G401 (cell line): ENCODE results near the gene ATP6V1D. TPM values are rescaled to one million over a fixed set of nuclear protein-coding genes. Genes with fewer than 3 reads are reported as not detected.

Source experiments
- DNase-seq: peaks from one replicate; pipeline ENCODE4 v3.0.0-alpha.2; 2015; ENCODE audit warnings: low spot score
- in situ Hi-C: cut with HindIII; loops from 2 replicates; pipeline ENCODE4 v1.10.0; 2016; ENCODE audit warnings: low sequenced_read_pairs, mixed read lengths
- total RNA-seq: library from RNA; depleted of rRNA; stranded (reverse); fragments of >200 nt; shearing (Covaris generic); gene quantifications from 2 replicates; pipeline ENCODE4 v1.2.3, GENCODE V29; 2014; rRNA removed

The ATP6V1D gene
- total RNA-seq, 1 experiment from 2014 or later, result 168 TPM

DNA sequence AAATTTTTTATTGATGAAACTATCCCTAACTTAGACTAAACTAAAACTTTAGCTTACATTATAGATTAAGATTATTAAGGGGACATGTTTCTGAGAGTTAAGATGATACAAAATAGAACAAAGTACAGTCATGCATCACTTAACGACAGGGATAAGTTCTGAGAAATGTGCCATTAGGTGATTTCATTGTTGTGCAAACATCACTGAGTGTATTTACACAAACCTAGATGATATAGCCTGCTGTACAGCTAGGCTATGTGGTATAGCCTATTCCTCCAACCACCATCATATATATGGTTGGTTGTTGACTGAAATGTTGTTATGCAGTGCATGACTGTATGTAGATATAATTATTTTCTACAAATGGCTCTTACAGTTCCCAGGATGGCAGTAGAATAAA lies 46.5 kb downstream of the ATP6V1D start:
- in situ Hi-C loops, result no loop called here

DNA sequence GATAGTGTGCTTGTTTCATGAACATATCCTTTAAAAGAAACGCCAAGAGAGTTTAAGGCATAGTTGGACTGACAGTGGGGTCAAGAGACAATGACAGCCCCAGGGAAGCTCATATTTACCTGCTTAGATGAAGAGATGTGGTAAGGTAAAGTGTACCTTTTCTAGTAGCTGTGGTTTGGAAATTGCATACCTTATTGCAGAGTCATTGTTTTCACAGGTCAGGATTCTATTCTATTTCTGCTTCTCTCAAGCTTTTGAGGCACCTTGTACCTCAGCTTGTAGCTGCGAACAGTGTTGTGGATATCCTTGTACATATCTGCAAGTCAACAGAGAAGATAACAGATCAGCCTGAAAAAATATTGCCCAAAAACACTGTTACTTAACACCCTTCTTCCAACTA lies 47.7 kb downstream of the ATP6V1D start:
- in situ Hi-C loops, result no loop called here

More for the DNA sequence above, 46.5 kb downstream of the ATP6V1D start:
- DNase-seq, result no peak

More for the DNA sequence above, 47.7 kb downstream of the ATP6V1D start:
- no peak for DNase-seq

Other genes with a start within 250 kb of the ATP6V1D start
- not detected in 2 replicates for gene GARIN2, start 170.4 kb downstream of the ATP6V1D start, total RNA-seq
- gene PALS1, start 118.4 kb downstream of the ATP6V1D start, total RNA-seq, result 10.2 and 35.5 TPM in 2 replicates
- gene EIF2S1, start 524 bp upstream of the ATP6V1D start, total RNA-seq, result 347 and 407 TPM in 2 replicates
- 0.80 and 1.3 TPM in 2 replicates for gene PLEK2, start 52.4 kb upstream of the ATP6V1D start, total RNA-seq
- gene TMEM229B, start 128.9 kb upstream of the ATP6V1D start, total RNA-seq, result 0.18 and 0.41 TPM in 2 replicates
- 4.8 and 8.6 TPM in 2 replicates for gene PLEKHH1, start 173.5 kb upstream of the ATP6V1D start, total RNA-seq
- 41.4 and 51.4 TPM in 2 replicates for gene PIGH, start 240.5 kb upstream of the ATP6V1D start, total RNA-seq